H1 (cell line): ENCODE measurements around the gene SARS2. TPM values are rescaled to one million over a fixed set of nuclear protein-coding genes. Genes with fewer than 3 reads are reported as not detected.

ENCODE experiments used
- ASH2L ChIP-seq: fragments of 200-600, 300-600 bp; sonication (generic); IDR thresholded peaks from one replicate; pipeline ENCODE4 v1.7.1; 2017; ENCODE audit warnings: low read length
- CBX5 ChIP-seq: fragments of 300-800, 300-1000 bp; sonication (generic); IDR thresholded peaks from 2 replicates; pipeline ENCODE4 v1.7.1; 2016; ENCODE audit warnings: antibody characterized with exemption, low read length, low read depth
- CBX8 ChIP-seq: fragments of 300-800, 300-1000 bp; sonication (generic); IDR thresholded peaks from 2 replicates; pipeline ENCODE4 v1.7.1; 2016; ENCODE audit warnings: low read depth, low read length, borderline replicate concordance
- CHD2 ChIP-seq: IDR thresholded peaks from 2 replicates; pipeline ENCODE4 v1.6.1; 2012; ENCODE audit warnings: low read length, improper control_type of control experiment
- KDM4A ChIP-seq: IDR thresholded peaks from one replicate; pipeline ENCODE4 v1.7.1; 2012; ENCODE audit warnings: low read depth, mild to moderate bottlenecking, moderate library complexity, low read length, inconsistent platforms; ENCODE audit not compliant: severe bottlenecking
- NANOG ChIP-seq: IDR thresholded peaks from 2 replicates; pipeline ENCODE4 v1.6.1; 2011; ENCODE audit warnings: low read length, low read depth, mild to moderate bottlenecking, inconsistent platforms; ENCODE audit not compliant: insufficient read depth, poor library complexity, severe bottlenecking
- PHF8 ChIP-seq: fragments of 200-600 bp; sonication (generic); conservative IDR thresholded peaks from 2 replicates; pipeline ENCODE4 v1.7.1; 2012; ENCODE audit warnings: low read depth, mild to moderate bottlenecking, inconsistent platforms, low read length, moderate library complexity
- POLR2AphosphoS5 ChIP-seq: IDR thresholded peaks from 2 replicates; pipeline ENCODE4 v1.6.1; 2011; ENCODE audit warnings: low read depth, low read length
- POU5F1 ChIP-seq: IDR thresholded peaks from 2 replicates; pipeline ENCODE4 v1.6.1; 2011; ENCODE audit warnings: low read depth, mild to moderate bottlenecking, low read length, moderate library complexity
- RAD21 ChIP-seq, 2 experiments: IDR thresholded peaks in 1 of 2; conservative IDR thresholded peaks in 1 of 2; 2 replicates each; pipeline ENCODE4 v1.6.1; 2011; ENCODE audit warnings: low read depth in 2 of 2, low read length in 2 of 2, improper control_type of control experiment in 1 of 2, inconsistent platforms in 1 of 2, mild to moderate bottlenecking in 1 of 2, moderate library complexity in 1 of 2
- RNF2 ChIP-seq: fragments of 200-900, 300-1000 bp; sonication (generic); IDR thresholded peaks from 2 replicates; pipeline ENCODE4 v1.7.1; 2016; ENCODE audit warnings: borderline replicate concordance, low read depth, mild to moderate bottlenecking, antibody characterized with exemption, low read length; ENCODE audit not compliant: poor library complexity, severe bottlenecking; ENCODE audit errors: missing control alignments
- SP2 ChIP-seq: IDR thresholded peaks from 2 replicates; pipeline ENCODE4 v1.6.1; 2012; ENCODE audit warnings: mild to moderate bottlenecking, low read length, inconsistent platforms
- TAF1 ChIP-seq: IDR thresholded peaks from 2 replicates; pipeline ENCODE4 v1.6.1; 2011; ENCODE audit warnings: mild to moderate bottlenecking, low read depth, low read length
- polyA plus RNA-seq, 7 experiments: library from polyadenylated mRNA; depleted of rRNA in 3 of 7; stranded (reverse) in 5 of 7; unstranded in 2 of 7; fragments of >200 nt in 5 of 7; fragments of 200-250 nt in 2 of 7; gene quantifications; 1 replicate in 5 of 7; 2 replicates in 1 of 7; 4 replicates in 1 of 7; pipeline versions ENCODE4 v1.2.1 to v1.2.3, GENCODE V29; 2011 to 2013; ENCODE audit warnings: missing spikeins in 2 of 7, mixed read lengths in 2 of 7
- total RNA-seq: library from RNA; stranded (reverse); fragmentation: NEBNext Ultra II Directional; extraction: Animal tissue kit (Norgen Biotek cat#: 25700); gene quantifications from 2 replicates; pipeline ENCODE4 v1.2.1, GENCODE V29; 2021
- TF ChIP-seq, protein P1 (sequence below): IDR thresholded peaks from 2 replicates; pipeline ENCODE4 v1.6.1; 2012; ENCODE audit warnings: low read length, inconsistent platforms
- TF ChIP-seq, protein P2 (sequence below): IDR thresholded peaks from 2 replicates; pipeline ENCODE4 v1.6.1; 2012; ENCODE audit warnings: inconsistent platforms
- TF ChIP-seq, protein P3 (sequence below): IDR thresholded peaks from 2 replicates; pipeline ENCODE4 v1.6.1; 2011; ENCODE audit warnings: low read depth, mild to moderate bottlenecking, low read length; ENCODE audit not compliant: insufficient read depth
- TF ChIP-seq, protein P4 (sequence below), 3 experiments: IDR thresholded peaks; 1 replicate in 2 of 3; 2 replicates in 1 of 3; pipeline versions ENCODE4 v1.5.1 to v1.6.1; 2011; ENCODE audit warnings: low read length in 3 of 3, mild to moderate bottlenecking in 3 of 3, inconsistent platforms in 2 of 3, low read depth in 1 of 3, moderate library complexity in 1 of 3; ENCODE audit not compliant: insufficient read depth in 1 of 3; ENCODE audit errors: control extremely low read depth in 1 of 3

Gene SARS2
- total and polyA plus RNA-seq, 2 of the 8 experiments (the other 6 are each of a cell fraction or from before 2014, with no cell fraction given), result 68.0 to 102 TPM

DNA sequence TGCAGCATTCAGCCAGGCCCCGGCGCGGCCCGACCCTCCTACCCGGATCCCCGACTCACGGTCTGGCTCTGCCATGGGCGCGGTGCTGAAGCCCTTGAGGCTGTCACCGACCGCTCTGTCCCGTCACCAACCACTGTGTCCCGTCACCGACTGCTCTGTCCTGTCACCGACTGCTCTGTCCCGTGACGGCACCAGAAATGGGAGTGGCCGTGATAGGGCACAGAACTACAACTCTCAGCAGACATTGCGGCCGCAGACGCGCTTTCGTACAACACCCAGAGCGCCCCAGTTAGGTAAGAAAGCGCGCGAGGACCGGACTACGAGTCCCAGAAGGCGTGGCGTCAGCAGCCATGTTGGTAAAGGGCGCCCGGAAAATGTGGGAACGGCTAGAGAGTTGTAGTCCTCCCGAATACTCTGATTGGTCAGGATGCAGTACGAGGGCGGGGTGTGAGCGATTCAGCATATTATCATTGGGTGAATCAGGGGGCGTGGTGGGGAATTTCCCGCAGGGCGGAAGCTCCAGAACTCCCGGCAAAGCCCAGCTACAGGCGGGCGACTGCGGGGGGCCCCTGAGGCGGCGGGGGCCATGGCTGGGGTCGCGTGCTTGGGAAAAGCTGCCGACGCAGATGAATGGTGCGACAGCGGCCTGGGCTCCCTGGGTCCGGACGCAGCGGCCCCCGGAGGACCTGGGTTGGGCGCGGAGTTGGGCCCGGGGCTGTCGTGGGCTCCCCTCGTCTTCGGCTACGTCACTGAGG is 30.9 kb downstream of the SARS2 start, which contains the start of the genes NFKBIB and SIRT2 (continued):
- TF ChIP-seq, protein P1, sequence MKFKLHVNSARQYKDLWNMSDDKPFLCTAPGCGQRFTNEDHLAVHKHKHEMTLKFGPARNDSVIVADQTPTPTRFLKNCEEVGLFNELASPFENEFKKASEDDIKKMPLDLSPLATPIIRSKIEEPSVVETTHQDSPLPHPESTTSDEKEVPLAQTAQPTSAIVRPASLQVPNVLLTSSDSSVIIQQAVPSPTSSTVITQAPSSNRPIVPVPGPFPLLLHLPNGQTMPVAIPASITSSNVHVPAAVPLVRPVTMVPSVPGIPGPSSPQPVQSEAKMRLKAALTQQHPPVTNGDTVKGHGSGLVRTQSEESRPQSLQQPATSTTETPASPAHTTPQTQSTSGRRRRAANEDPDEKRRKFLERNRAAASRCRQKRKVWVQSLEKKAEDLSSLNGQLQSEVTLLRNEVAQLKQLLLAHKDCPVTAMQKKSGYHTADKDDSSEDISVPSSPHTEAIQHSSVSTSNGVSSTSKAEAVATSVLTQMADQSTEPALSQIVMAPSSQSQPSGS, result peak; percentile 43; the same call in 1 of the 2 replicates
- TF ChIP-seq CHD2, result peak; percentile 83
- TF ChIP-seq POU5F1, result no peak
- peak; percentile 53; the same call in 1 of the 2 replicates for TF ChIP-seq SP2
- no peak for TF ChIP-seq CBX8
- TF ChIP-seq PHF8, result peak; percentile 73
- no peak for TF ChIP-seq RNF2
- no peak for TF ChIP-seq ASH2L
- TF ChIP-seq KDM4A, result peak; percentile 94
- TF ChIP-seq, protein P2, sequence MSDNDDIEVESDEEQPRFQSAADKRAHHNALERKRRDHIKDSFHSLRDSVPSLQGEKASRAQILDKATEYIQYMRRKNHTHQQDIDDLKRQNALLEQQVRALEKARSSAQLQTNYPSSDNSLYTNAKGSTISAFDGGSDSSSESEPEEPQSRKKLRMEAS, result peak; percentile 57; the same call in 1 of the 2 replicates
- TF ChIP-seq TAF1, result no peak
- TF ChIP-seq RAD21 (IDR thresholded peaks at IDR 0.05 in 1 of 2, conservative IDR thresholded peaks at IDR 0.05 in 1 of 2; ENCODE audit: low read depth in 2 of 2, low read length in 2 of 2), result no peak
- TF ChIP-seq POLR2AphosphoS5, result peak; percentile 42
- TF ChIP-seq, protein P3, sequence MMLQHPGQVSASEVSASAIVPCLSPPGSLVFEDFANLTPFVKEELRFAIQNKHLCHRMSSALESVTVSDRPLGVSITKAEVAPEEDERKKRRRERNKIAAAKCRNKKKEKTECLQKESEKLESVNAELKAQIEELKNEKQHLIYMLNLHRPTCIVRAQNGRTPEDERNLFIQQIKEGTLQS, result peak; percentile 76
- TF ChIP-seq, protein P4, sequence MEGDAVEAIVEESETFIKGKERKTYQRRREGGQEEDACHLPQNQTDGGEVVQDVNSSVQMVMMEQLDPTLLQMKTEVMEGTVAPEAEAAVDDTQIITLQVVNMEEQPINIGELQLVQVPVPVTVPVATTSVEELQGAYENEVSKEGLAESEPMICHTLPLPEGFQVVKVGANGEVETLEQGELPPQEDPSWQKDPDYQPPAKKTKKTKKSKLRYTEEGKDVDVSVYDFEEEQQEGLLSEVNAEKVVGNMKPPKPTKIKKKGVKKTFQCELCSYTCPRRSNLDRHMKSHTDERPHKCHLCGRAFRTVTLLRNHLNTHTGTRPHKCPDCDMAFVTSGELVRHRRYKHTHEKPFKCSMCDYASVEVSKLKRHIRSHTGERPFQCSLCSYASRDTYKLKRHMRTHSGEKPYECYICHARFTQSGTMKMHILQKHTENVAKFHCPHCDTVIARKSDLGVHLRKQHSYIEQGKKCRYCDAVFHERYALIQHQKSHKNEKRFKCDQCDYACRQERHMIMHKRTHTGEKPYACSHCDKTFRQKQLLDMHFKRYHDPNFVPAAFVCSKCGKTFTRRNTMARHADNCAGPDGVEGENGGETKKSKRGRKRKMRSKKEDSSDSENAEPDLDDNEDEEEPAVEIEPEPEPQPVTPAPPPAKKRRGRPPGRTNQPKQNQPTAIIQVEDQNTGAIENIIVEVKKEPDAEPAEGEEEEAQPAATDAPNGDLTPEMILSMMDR (IDR thresholded peaks at IDR 0.05; ENCODE audit: control extremely low read depth in 1 of 3, insufficient read depth in 1 of 3, low read depth in 1 of 3, low read length in 3 of 3), result peak in 1 of 3 experiments; percentile 1; a peak in 1 of 4 replicates
- no peak for TF ChIP-seq CBX5
- TF ChIP-seq NANOG, result no peak
